Ovary (tissue), 9 donors: ENCODE data around the gene ACBD4. TPM values are rescaled to one million over a fixed set of nuclear protein-coding genes. Genes with fewer than 3 reads are reported as not detected.

ENCODE experiments used
- DNase-seq, 5 donors: peaks; one replicate each; pipeline ENCODE4 v3.0.0-alpha.2; 2019 to 2020
- H3K27ac ChIP-seq, 2 donors: fragments of 200-600 bp; one replicate each; pipeline versions ENCODE4 v1.5.1 to v1.8.0; 2019 to 2022
- H3K27me3 ChIP-seq: fragments of 200-600 bp; one replicate; pipeline ENCODE4 v1.8.0; 2022
- H3K36me3 ChIP-seq: fragments of 200-600 bp; sonication (generic); one replicate; pipeline ENCODE4 v1.5.1; 2019
- H3K4me1 ChIP-seq: one replicate; pipeline ENCODE4 v1.8.1; 2013; ENCODE audit warnings: mild to moderate bottlenecking, moderate library complexity; ENCODE audit not compliant: insufficient read depth
- H3K4me3 ChIP-seq: fragments of 200-600 bp; sonication (generic); one replicate; pipeline ENCODE4 v1.5.1; 2017
- H3K9me3 ChIP-seq, 2 donors: fragments of 200-600 bp in 1 of 2; sonication (generic) in 1 of 2; one replicate each; pipeline versions ENCODE4 v1.5.1 to v1.8.1; 2013 to 2019; ENCODE audit warnings: mild to moderate bottlenecking in 1 of 2, moderate library complexity in 1 of 2
- CTCF ChIP-seq, 3 donors: fragments of 450-650 bp in 2 of 3; fragments of 200-600 bp in 1 of 3; IDR thresholded peaks; one replicate each; pipeline versions ENCODE4 v1.5.1 to v1.8.0; 2016 to 2022; ENCODE audit warnings: antibody characterized with exemption in 3 of 3, mild to moderate bottlenecking in 1 of 3
- EP300 ChIP-seq: sonication (generic); formaldehyde crosslinking; IDR thresholded peaks from one replicate; pipeline ENCODE4 v1.6.1; 2017; ENCODE audit warnings: antibody characterized with exemption
- POLR2A ChIP-seq: fragments of 450-650 bp; IDR thresholded peaks from one replicate; pipeline ENCODE4 v1.6.1; 2017; ENCODE audit warnings: antibody characterized with exemption, mild to moderate bottlenecking, moderate library complexity
- WGBS, 3 donors: extraction: QIAGEN DNeasy Blood & Tissue Kit in 1 of 3; methylation state at CpG; one replicate each; pipeline versions ENCODE4 v1.1.5 to v1.1.7; 2013 to 2017; 5-methylcytosine and 5-hydroxymethylcytosine counted together
- intact Hi-C, 4 donors: fragments of 100-400 bp; cut with DNase I; formaldehyde crosslinking; loops; one replicate each; pipeline versions ENCODE4 v1.11.0 to v1.15.1; 2022 to 2023
- polyA plus RNA-seq, 2 donors: library from polyadenylated mRNA; stranded (reverse); fragments of 200-250 nt in 1 of 2; fragments of 350-450 nt in 1 of 2; fragmentation: Illumina TruSeq in 1 of 2; extraction: RNeasy Lipid Tissue Mini Kit (QIAGEN cat#74804) in 1 of 2; gene quantifications; one replicate each; pipeline ENCODE4 v1.2.3, GENCODE V29; 2013 to 2014
- total RNA-seq, 7 donors: library from RNA; depleted of rRNA in 2 of 7; stranded (reverse); fragments of >200 nt in 2 of 7; fragmentation: NEBNext Ultra II Directional in 3 of 7; extraction: Animal tissue kit (Norgen Biotek cat#: 25700) in 3 of 7; gene quantifications; one replicate each; pipeline versions ENCODE4 v1.1.0 to v1.2.4, GENCODE V29; 2016 to 2023
- donor health status: DM: no; HTN: no; CAD: no; lungs with moderate emphysema.
- donor health status: DM: no; HTN: no; CAD: no.
- donor health status: Bipolar disorder and iron deficiency.
- donor health status: DM: yes; HTN: yes; CAD: no.
- donor health status: DM: no; HTN: no; CAD: no.
- donor health status: DM: yes; HTN: yes; CAD: no.

ACBD4 gene
- total and polyA plus RNA-seq, 9 donors = 11.0 to 24.5 (median 18.5) TPM

GRCh38 chr17:45175759-45176115, 40.2 kb downstream of the ACBD4 start:
- no peak overlapping the region for H3K27ac ChIP-seq
- H3K9me3 ChIP-seq = no peaks in the 10 kb centered on the region
- no peak overlapping the region for H3K4me3 ChIP-seq
- intact Hi-C loops = no loop called here
- no peak for DNase-seq
- H3K4me1 ChIP-seq = peaks cover 15% of the 10 kb centered on the region
- TF ChIP-seq EP300 = no peak
- TF ChIP-seq CTCF (IDR thresholded peaks at IDR 0.05) = no peak
- TF ChIP-seq POLR2A = no peak
- 70 to 77% (median 72%) methylated on average over 3 of the region's 3 CpGs for WGBS, 3 donors
- no peaks in the 10 kb centered on the region for H3K36me3 ChIP-seq
- H3K27me3 ChIP-seq = no peaks in the 10 kb centered on the region

GRCh38 chr17:45177563-45177962, 42.1 kb downstream of the ACBD4 start:
- Histone ChIP-seq H3K27ac (no peak overlapping the region), H3K27me3 (no peaks in the 10 kb centered on the region), H3K9me3 (no peaks in the 10 kb centered on the region), H3K4me3 (no peak overlapping the region), H3K36me3 (no peaks in the 10 kb centered on the region), H3K4me1 (peaks cover 2% of the 10 kb centered on the region)
- 82 to 92% (median 85%) methylated on average over 7 of the region's 7 CpGs for WGBS, 3 donors
- TF ChIP-seq EP300 (no peak), POLR2A (no peak), CTCF (IDR thresholded peaks at IDR 0.05) (no peak)
- DNase-seq = no peak
- intact Hi-C loops = no loop called here

- Histone ChIP-seq H3K36me3 (no peaks in the 10 kb centered on the region), H3K4me1 (no peaks in the 10 kb centered on the region), H3K9me3 (no peaks in the 10 kb centered on the region), H3K27ac (no peak overlapping the region), H3K27me3 (no peaks in the 10 kb centered on the region), H3K4me3 (no peak overlapping the region)
- intact Hi-C loops = no loop called here
- DNase-seq = no peak
- 92 to 93% (median 92%) methylated on average over 5 of the region's 5 CpGs for WGBS, 3 donors
- TF ChIP-seq CTCF (IDR thresholded peaks at IDR 0.05) (no peak), POLR2A (no peak), EP300 (no peak)
Measured at GRCh38 chr17:45184144-45184543, 48.7 kb downstream of the ACBD4 start.

GRCh38 chr17:45186801-45187354, 51.4 kb downstream of the ACBD4 start:
- Histone ChIP-seq H3K27me3 (no peaks in the 10 kb centered on the region), H3K4me1 (no peaks in the 10 kb centered on the region), H3K4me3 (no peak overlapping the region), H3K9me3 (no peaks in the 10 kb centered on the region), H3K27ac (no peak overlapping the region), H3K36me3 (no peaks in the 10 kb centered on the region)
- no peak for DNase-seq
- no peak for TF ChIP-seq EP300
- no peak for TF ChIP-seq POLR2A
- no peak for TF ChIP-seq CTCF (IDR thresholded peaks at IDR 0.05)
- 71 to 75% (median 72%) methylated on average over 7 of the region's 7 CpGs for WGBS, 3 donors
- intact Hi-C loops = no loop called here
